SJCRH30 (cell line): ENCODE results near the gene C9orf43. TPM values are rescaled to one million over a fixed set of nuclear protein-coding genes. Genes with fewer than 3 reads are reported as not detected.
"Not testable (repeated sequence)": the region's sequence is repeated elsewhere in the genome, so short reads cannot be mapped to it uniquely, and the experiment has no call there.

Experiments used
- DNase-seq, 2 experiments: peaks; one replicate each; pipeline ENCODE4 v3.0.0-alpha.2; 2015 to 2020
- H3K27ac ChIP-seq: fragments of 250-450 bp; sonication (Bioruptor Pico); 2 replicates; pipeline ENCODE4 v1.5.1; 2020; ENCODE audit warnings: mild to moderate bottlenecking, moderate library complexity
- H3K27me3 ChIP-seq: fragments of 250-450 bp; sonication (Bioruptor Pico); 2 replicates; pipeline ENCODE4 v1.5.1; 2020; ENCODE audit warnings: mild to moderate bottlenecking, moderate library complexity
- H3K36me3 ChIP-seq: fragments of 250-450 bp; sonication (Bioruptor Pico); 2 replicates; pipeline ENCODE4 v1.5.1; 2020; ENCODE audit warnings: mild to moderate bottlenecking, moderate library complexity
- H3K4me1 ChIP-seq: fragments of 250-450 bp; sonication (Bioruptor Pico); 2 replicates; pipeline ENCODE4 v1.5.1; 2020; ENCODE audit warnings: mild to moderate bottlenecking, moderate library complexity
- H3K4me3 ChIP-seq: fragments of 250-450 bp; sonication (Bioruptor Pico); 2 replicates; pipeline ENCODE4 v1.5.1; 2020; ENCODE audit warnings: mild to moderate bottlenecking, moderate library complexity
- H3K9me3 ChIP-seq: fragments of 250-450 bp; sonication (Bioruptor Pico); replicated peaks from 2 replicates; pipeline ENCODE4 v1.5.1; 2020; ENCODE audit warnings: mild to moderate bottlenecking, moderate library complexity
- total RNA-seq: library from RNA; depleted of rRNA; stranded (reverse); fragments of >200 nt; shearing (Covaris generic); gene quantifications from 2 replicates; pipeline ENCODE4 v1.2.3, GENCODE V29; 2014

C9orf43 gene
- total RNA-seq, 1 experiment from 2014 or later = 0.69 TPM

GRCh38 chr9:113426701-113427100, 16.2 kb downstream of the C9orf43 start:
- Histone ChIP-seq H3K27ac (no peak overlapping the region), H3K36me3 (no peaks in the 10 kb centered on the region), H3K27me3 (peaks cover 20% of the 10 kb centered on the region), H3K4me3 (no peak overlapping the region), H3K4me1 (no peaks in the 10 kb centered on the region), H3K9me3 (no peaks in the 10 kb centered on the region)
- no peak for DNase-seq

- peaks cover 19% of the 10 kb centered on the region for H3K27me3 ChIP-seq
- no peak for DNase-seq
- H3K9me3 ChIP-seq = no peaks in the 10 kb centered on the region
These were observed 17.1 kb downstream of the C9orf43 start for GRCh38 chr9:113427629-113428028.

GRCh38 chr9:113428062-113428615, 17.6 kb downstream of the C9orf43 start:
- H3K4me3 ChIP-seq = no peak overlapping the region
- H3K36me3 ChIP-seq = no peaks in the 10 kb centered on the region
- H3K27me3 ChIP-seq = peaks cover 15% of the 10 kb centered on the region
- no peaks in the 10 kb centered on the region for H3K4me1 ChIP-seq
- H3K27ac ChIP-seq = no peak overlapping the region
- DNase-seq = no peak
- H3K9me3 ChIP-seq = no peaks in the 10 kb centered on the region

More at GRCh38 chr9:113427629-113428028, 17.1 kb downstream of the C9orf43 start:
- no peak overlapping the region for H3K4me3 ChIP-seq
- H3K27ac ChIP-seq = no peak overlapping the region
- no peaks in the 10 kb centered on the region for H3K4me1 ChIP-seq
- no peaks in the 10 kb centered on the region for H3K36me3 ChIP-seq

GRCh38 chr9:113431191-113431590, 20.6 kb downstream of the C9orf43 start:
- Histone ChIP-seq H3K4me3 (no peak overlapping the region), H3K27me3 (no peaks in the 10 kb centered on the region), H3K9me3 (no peaks in the 10 kb centered on the region), H3K4me1 (no peaks in the 10 kb centered on the region), H3K36me3 (no peaks in the 10 kb centered on the region), H3K27ac (no peak overlapping the region)
- DNase-seq = no peak

- peaks cover 3% of the 10 kb centered on the region; the same call in 1 of the 2 replicates for H3K9me3 ChIP-seq
- no peaks in the 10 kb centered on the region for H3K27me3 ChIP-seq
- H3K36me3 ChIP-seq = no peaks in the 10 kb centered on the region
- no peak overlapping the region for H3K4me3 ChIP-seq
- DNase-seq = no peak
- H3K27ac ChIP-seq = no peak overlapping the region
- no peaks in the 10 kb centered on the region for H3K4me1 ChIP-seq
These were observed 26.4 kb downstream of the C9orf43 start for GRCh38 chr9:113436728-113437515.

- not testable (repeated sequence) for H3K27ac ChIP-seq, H3K4me3 ChIP-seq, H3K4me1 ChIP-seq, DNase-seq, H3K27me3 ChIP-seq, H3K9me3 ChIP-seq, H3K36me3 ChIP-seq
These were observed 27.2 kb downstream of the C9orf43 start for GRCh38 chr9:113437716-113438115.

- no peaks in the 10 kb centered on the region for H3K4me1 ChIP-seq
- no peak overlapping the region for H3K4me3 ChIP-seq
- no peak overlapping the region for H3K27ac ChIP-seq
- H3K36me3 ChIP-seq = no peaks in the 10 kb centered on the region
- no peaks in the 10 kb centered on the region for H3K27me3 ChIP-seq
- no peak for DNase-seq
- H3K9me3 ChIP-seq = no peaks in the 10 kb centered on the region
These were observed 34.2 kb downstream of the C9orf43 start for GRCh38 chr9:113444736-113445135.

GRCh38 chr9:113446323-113446740, 35.8 kb downstream of the C9orf43 start:
- no peaks in the 10 kb centered on the region for H3K27me3 ChIP-seq
- no peaks in the 10 kb centered on the region for H3K9me3 ChIP-seq
- DNase-seq = peak in 1 of 2 experiments; percentile 79

GRCh38 chr9:113449376-113449775, 38.8 kb downstream of the C9orf43 start:
- Histone ChIP-seq H3K27ac (no peak overlapping the region), H3K9me3 (no peaks in the 10 kb centered on the region), H3K4me1 (no peaks in the 10 kb centered on the region; the same call in 1 of the 2 replicates), H3K4me3 (no peak overlapping the region), H3K36me3 (no peaks in the 10 kb centered on the region), H3K27me3 (no peaks in the 10 kb centered on the region)
- no peak for DNase-seq

More at GRCh38 chr9:113446323-113446740, 35.8 kb downstream of the C9orf43 start:
- H3K4me3 ChIP-seq = no peak overlapping the region
- H3K4me1 ChIP-seq = no peaks in the 10 kb centered on the region
- no peak overlapping the region for H3K27ac ChIP-seq
- no peaks in the 10 kb centered on the region for H3K36me3 ChIP-seq

- no peaks in the 10 kb centered on the region for H3K27me3 ChIP-seq
- H3K36me3 ChIP-seq = no peaks in the 10 kb centered on the region
- DNase-seq = no peak
- H3K4me1 ChIP-seq = peaks cover 16% of the 10 kb centered on the region
- no peak overlapping the region for H3K27ac ChIP-seq
- no peak overlapping the region for H3K4me3 ChIP-seq
- no peaks in the 10 kb centered on the region for H3K9me3 ChIP-seq
These were observed 41.6 kb downstream of the C9orf43 start for GRCh38 chr9:113452113-113452605.

GRCh38 chr9:113454914-113455761, 44.6 kb downstream of the C9orf43 start:
- Histone ChIP-seq H3K4me3 (no peak overlapping the region), H3K27ac (peak overlapping the region; percentile 20; the same call in 1 of the 2 replicates), H3K36me3 (no peaks in the 10 kb centered on the region), H3K27me3 (no peaks in the 10 kb centered on the region), H3K9me3 (no peaks in the 10 kb centered on the region), H3K4me1 (peaks cover 16% of the 10 kb centered on the region)
- peak; percentile 45 to 55 for DNase-seq

GRCh38 chr9:113456235-113456634, 45.7 kb downstream of the C9orf43 start:
- no peaks in the 10 kb centered on the region for H3K36me3 ChIP-seq
- H3K4me1 ChIP-seq = peaks cover 16% of the 10 kb centered on the region
- no peak overlapping the region for H3K4me3 ChIP-seq
- no peak for DNase-seq
- H3K27me3 ChIP-seq = no peaks in the 10 kb centered on the region
- H3K9me3 ChIP-seq = no peaks in the 10 kb centered on the region
- H3K27ac ChIP-seq = no peak overlapping the region

- H3K9me3 ChIP-seq = no peaks in the 10 kb centered on the region
- no peak overlapping the region for H3K4me3 ChIP-seq
- no peak for DNase-seq
- no peaks in the 10 kb centered on the region for H3K36me3 ChIP-seq
- no peak overlapping the region for H3K27ac ChIP-seq
- no peaks in the 10 kb centered on the region; the same call in 1 of the 2 replicates for H3K27me3 ChIP-seq
- peaks cover under 1% of the 10 kb centered on the region; the same call in 1 of the 2 replicates for H3K4me1 ChIP-seq
These were observed 50.7 kb downstream of the C9orf43 start for GRCh38 chr9:113461285-113461684.

GRCh38 chr9:113461943-113462342, 51.4 kb downstream of the C9orf43 start:
- Histone ChIP-seq H3K4me3 (no peak overlapping the region), H3K27me3 (no peaks in the 10 kb centered on the region; the same call in 1 of the 2 replicates), H3K9me3 (0 out of 2 replicates have a peak, but pooled peaks cover under 1% of the 10 kb centered on the region), H3K27ac (no peak overlapping the region), H3K4me1 (no peaks in the 10 kb centered on the region), H3K36me3 (no peaks in the 10 kb centered on the region)
- no peak for DNase-seq
